HG03457 (cell line): ENCODE measurements around the gene VPS18.

Experiments used
- ATAC-seq: cut with Tn5 transposase; IDR thresholded peaks from one replicate; pipeline ENCODE4 v1.9.1; 2021; ENCODE audit warnings: moderate number of reproducible peaks; ENCODE audit not compliant: unreplicated experiment

Gene VPS18

DNA sequence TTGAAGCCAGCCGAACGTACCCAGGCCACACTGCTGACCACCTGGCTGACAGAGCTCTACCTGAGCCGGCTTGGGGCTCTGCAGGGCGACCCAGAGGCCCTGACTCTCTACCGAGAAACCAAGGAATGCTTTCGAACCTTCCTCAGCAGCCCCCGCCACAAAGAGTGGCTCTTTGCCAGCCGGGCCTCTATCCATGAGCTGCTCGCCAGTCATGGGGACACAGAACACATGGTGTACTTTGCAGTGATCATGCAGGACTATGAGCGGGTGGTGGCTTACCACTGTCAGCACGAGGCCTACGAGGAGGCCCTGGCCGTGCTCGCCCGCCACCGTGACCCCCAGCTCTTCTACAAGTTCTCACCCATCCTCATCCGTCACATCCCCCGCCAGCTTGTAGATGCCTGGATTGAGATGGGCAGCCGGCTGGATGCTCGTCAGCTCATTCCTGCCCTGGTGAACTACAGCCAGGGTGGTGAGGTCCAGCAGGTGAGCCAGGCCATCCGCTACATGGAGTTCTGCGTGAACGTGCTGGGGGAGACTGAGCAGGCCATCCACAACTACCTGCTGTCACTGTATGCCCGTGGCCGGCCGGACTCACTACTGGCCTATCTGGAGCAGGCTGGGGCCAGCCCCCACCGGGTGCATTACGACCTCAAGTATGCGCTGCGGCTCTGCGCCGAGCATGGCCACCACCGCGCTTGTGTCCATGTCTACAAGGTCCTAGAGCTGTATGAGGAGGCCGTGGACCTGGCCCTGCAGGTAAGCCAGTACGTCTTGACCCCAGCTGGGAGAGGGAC lies 6.2 kb downstream of the VPS18 start:
- ATAC-seq = no peak

DNA sequence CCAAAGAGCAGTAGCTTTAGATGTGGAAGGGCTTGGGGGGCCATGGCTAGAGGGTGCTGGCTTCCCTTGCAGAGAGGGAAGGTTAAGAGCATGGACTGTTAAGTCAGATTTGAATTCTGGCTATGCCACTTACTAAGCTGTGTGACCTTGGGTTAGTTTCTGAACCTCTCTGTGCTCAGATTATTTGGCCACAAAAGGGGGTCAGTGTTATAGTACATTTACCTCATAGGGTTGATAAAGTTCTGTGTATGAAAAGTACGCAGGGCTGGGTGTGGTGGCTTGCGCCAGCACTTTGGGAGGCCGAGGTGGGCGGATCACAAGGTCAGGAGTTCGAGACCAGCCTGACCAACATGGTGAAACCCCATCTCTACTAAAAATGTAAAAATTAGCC lies 6.8 kb downstream of the VPS18 start:
- no peak for ATAC-seq

DNA sequence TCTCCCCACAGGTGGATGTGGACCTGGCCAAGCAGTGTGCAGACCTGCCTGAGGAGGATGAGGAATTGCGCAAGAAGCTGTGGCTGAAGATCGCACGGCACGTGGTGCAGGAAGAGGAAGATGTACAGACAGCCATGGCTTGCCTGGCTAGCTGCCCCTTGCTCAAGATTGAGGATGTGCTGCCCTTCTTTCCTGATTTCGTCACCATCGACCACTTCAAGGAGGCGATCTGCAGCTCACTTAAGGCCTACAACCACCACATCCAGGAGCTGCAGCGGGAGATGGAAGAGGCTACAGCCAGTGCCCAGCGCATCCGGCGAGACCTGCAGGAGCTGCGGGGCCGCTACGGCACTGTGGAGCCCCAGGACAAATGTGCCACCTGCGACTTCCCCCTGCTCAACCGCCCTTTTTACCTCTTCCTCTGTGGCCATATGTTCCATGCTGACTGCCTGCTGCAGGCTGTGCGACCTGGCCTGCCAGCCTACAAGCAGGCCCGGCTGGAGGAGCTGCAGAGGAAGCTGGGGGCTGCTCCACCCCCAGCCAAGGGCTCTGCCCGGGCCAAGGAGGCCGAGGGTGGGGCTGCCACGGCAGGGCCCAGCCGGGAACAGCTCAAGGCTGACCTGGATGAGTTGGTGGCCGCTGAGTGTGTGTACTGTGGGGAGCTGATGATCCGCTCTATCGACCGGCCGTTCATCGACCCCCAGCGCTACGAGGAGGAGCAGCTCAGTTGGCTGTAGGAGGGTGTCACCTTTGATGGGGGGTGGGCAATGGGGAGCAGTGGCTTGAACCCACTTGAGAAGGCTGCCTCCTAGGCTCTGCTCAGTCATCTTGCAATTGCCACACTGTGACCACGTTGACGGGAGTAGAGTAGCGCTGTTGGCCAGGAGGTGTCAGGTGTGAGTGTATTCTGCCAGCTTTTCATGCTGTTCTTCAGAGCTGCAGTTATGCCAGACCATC lies 8.6 kb downstream of the VPS18 start:
- ATAC-seq = no peak

DNA sequence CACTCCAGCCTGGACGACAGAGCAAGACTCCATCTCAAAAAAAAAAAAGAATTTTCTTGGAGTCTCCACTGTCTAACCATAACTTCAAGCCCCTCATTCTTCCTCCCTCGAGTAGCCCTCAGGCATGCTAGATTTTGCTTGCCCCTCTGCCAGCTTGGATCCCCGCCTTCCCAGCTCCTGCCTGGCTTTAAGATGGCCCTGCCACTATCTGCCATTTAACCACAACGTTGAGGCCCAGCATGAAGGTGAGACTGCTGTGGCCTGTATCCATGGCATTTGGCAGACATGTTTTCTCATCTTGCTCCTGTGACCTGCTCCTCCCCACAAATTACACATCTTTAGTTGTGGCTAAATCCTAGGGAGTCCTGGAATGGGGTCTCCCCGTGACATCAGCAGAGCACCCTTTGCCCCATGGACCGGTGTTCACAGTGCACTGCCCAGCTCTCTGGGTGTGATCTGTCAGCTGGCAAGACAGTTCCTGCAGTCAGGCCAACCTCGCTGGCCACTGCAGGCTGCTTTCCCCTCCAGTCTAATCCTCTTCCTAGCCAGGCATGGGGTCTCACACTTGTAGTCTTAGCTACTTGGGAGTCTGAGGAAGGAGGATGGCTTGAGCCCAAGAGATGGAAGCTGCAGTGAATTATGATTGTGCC lies 10.4 kb downstream of the VPS18 start:
- no peak for ATAC-seq

DNA sequence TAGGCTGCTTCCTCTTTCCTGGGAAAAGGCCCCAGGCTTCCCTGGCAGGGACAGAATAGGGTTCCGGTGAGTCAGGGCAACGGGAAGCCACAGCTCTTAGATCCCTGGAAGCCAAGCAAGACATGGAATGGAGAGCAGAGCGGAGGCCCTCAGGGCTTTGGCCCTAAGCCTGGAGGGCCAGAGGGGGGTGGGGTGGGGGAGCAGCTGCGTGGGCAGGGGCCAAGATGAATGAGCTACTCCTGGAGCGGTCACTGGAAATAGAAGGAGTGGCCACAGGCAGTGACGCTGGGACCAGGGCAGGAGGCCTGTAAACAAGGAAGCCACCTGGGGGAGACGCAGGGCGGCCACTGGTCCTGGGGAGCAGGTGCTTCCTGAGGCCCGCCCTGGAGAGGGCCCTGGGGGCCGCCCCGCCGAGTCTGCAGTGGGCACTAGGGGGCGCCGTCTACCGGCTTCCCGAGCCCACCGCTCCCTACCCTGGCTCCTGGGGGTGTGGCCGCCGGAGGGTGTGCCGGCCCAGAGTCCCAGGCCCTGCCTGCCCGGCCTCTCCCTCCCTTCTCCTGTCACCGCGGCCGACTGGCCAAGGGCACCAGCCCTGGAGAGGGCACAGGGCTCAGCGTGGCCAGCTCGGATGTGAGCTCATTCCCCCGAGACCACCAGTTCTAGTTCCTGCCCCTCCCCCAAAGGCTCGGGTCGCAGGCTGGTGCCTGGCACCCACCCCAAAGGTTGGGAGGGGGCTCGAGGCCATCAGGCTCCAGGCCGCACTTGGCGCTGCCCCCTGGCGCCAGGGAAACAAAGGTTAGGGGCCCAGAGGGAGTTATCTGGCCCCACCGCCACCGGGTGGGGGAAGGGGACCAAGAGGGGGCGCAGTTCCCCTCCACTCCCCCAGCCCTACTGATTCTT lies 12.1 kb downstream of the VPS18 start:
- peak; percentile 47 for ATAC-seq

DNA sequence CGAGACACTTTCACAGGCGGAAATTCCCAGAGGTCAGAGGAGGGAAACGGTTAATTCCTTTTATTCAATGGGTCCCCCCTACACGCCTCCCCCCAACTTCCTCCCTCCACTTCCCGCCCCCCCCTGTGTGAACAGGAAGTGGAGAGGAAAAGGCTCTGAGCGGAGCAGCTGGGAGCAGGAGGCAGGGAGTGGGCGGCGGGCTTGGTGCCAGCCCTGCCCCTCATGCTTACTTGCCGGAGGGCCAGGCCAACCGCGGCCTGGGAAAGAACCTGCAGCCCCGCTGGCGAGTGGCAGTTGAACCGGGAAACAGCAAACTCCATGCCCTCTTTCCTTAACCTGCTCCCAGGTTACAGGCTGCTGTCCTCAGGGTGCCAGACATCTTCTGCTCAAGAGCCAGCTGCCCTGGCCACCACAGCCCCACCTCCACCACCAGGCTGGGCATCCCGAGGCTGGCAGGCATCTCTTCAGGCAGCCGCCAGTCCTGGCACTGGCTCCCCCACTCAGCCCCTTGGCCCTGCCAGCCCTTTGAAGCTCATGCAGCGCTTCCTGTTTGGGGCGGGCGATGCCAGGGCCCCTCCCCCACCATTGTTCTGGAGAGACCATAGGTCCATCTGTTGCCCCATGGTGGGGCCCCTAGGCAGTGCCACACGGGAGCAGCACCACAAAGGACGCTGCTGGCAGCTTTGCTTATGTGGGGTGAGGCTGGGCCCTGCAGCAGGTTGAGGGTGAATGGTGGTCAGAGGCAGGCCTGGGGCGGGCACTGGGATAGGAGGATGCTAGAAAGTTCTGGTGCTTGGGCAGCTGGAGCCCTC lies 12.9 kb downstream of the VPS18 start:
- ATAC-seq = no peak

DNA sequence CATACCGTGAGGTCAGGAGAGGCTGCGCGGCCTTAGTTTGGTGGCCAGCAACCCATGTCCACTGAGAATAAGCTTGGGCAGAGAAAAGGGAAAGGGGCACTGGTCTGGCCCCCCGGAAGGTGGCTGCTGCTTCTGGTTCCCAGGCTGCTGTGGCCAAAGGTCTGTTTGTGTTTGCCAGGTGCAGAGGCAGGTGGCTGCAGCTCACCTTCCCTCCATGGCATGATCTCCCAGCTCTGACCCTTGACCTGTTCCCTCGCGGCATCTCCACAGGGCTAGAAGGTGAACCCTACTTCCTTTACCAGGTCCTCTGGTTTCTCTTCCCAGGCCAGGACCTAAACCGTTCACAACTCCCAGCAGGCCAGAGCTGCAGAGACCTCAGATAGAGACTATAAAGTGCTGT lies 13.8 kb downstream of the VPS18 start:
- ATAC-seq = no peak

DNA sequence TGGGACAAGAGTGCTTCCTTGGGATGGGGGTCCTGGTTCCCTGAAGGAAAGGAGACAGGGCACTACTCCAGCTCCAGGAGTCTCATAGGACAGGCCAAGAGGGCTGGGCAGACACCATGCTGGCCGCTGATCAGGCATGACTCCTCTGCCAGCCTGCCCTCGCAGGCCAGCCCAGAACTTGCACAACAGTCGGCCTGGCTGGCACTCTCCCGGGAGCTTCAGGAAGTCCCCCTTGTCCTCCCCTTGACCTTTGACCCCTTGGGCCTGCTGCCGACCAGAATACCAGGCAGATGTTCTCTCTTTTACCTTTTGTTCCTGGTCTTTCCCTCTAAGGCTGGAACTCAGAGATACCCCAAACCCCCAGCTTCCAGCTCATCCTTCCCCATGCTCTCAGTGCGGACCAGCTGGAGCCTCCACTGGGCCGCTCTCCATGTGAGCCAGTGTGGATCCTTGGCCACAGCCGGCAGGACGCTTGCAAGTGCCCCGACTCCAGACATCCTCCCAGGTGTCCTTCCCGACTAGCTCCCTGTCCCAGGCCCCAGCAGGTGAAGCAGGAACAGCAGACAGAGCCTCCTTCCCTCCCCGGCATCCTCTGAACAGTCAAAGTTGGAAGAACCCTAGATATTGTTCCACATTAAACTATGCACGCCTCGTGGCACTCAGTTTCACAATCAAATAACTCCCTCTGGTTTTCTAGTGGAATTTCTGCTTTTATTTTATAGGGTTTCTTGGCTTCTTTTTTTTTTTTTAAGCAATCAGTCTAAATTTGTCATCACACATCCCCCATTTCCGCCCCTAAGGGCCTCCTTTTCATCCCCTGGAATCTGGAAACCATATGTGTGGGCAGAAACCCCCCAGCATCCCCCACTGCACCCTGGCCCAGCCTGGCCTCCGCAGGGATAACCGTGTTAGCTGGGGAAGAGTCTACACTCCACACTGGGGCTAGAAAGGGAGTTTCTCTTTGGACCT lies 15.7 kb downstream of the VPS18 start:
- ATAC-seq = no peak

DNA sequence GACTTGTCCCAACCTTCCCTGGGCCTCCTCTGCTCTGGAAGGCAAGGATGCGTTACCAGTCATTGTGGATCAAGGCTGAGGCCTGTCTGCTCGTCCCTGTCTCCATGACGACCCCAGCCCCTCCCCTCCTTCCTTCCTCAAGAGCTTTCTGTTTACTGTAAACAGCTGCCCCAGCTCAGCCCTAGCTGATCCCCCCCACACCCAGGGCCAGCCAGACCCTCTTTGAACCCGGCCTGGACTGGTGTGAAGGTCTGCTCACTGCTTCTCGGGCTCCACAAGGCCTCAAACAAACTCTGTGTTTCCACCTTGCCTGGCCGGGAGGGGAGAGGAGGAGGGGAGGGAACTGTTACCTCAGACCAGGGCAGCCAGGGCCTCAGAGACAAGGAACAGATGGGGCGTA lies 16.9 kb downstream of the VPS18 start:
- ATAC-seq = no peak

DNA sequence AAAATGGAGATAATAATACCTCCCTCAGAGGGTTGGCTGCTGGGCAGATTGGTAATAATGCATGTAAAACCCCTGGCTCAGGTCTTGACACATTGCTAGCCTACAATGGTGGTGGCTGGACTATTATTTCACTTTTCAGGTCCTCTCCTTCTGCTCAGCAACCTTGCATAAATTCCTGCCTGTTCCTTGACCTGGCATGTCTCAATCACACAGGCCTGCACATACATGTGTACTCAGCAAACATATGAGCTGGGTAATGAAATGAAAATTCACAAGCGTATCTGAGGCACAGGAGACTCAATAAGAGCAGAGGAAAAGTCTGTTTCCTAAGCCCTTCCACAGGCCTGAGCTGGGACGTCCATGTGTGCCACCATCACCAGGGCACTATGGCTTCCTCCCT lies 17.4 kb downstream of the VPS18 start:
- ATAC-seq = no peak

DNA sequence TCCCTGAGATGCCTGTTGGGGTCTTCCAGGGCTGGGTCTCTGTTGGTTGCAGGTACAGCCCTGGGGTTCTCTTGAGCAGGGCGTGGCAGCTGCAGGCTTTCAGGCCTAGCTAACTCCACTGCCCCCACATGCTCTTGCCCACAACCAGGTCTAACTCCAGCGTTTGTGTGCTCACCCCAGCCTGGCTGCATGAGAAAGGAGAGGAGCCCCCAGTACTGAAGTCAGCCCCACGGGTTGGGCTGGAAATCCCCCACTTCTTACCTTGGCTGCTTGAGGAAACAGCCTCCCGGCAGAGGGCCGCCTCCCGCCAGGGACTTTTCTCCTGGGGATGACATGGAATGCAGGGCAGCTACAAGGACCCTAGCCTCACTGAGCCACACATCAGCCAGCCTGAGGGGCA lies 18.2 kb downstream of the VPS18 start:
- no peak for ATAC-seq

DNA sequence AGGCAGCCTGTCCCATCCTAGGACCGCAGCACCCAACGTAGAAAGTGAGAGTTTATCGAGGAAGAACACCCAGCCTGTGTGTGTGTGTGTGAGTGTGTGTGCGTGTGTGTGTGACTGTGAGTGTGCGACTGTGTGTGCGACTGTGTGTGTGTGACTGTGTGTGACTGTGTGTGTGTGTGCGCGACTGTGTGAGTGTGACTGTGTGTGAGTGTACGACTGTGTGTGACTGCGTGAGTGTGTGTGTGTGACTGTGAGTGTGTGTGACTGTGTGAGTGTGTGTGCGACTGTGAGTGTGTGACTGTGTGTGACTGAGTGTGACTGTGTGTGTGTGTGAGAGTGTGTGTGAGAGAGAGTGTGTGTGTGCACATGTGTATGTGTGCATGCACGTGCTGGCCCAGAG lies 19.8 kb downstream of the VPS18 start:
- no peak for ATAC-seq

DNA sequence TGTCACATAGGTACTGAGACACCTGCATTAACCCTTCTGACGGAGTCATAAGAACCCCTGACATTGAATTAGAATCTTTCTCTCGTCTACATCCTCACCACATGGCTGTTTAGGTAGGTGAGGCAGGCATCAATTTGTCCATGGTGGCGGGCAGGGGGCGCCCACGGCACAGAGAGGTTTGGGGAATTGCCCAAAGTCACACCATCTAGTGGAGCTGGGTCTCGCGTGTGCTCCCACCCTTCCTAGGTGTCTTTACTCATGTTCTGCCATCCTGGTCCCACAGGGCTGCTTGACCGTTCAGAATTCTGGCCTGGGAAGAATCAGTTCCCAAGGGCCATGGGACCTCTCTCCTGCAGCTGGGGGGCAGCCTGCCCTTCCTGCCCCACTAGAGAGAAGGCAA lies 20.2 kb downstream of the VPS18 start:
- no peak for ATAC-seq

DNA sequence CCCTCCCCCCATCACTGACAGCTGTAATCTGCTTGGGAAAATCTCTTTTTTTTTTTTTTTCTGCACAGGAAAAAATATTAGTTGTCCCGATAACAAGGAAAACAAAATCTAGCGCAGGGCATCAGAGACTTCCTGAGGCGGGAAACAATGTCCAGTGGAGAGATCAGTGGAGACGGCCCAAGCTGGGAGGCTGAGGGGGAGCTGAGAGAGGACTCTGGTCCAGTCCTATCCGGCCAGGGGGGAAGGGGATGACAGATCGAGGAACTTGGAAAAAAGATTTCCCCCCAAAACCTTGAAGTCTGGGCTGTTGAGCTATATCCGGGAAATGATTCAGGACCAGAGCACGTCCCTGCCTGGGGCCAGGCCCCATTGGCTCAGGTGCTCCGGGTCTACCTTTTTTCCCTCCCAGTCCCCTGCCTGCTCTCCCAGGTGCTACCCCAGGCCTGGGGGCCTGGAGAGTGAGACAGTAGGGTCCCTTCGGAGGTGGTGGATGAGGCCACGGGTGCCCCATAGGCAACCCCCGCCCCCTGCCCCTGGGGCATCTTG lies 20.9 kb downstream of the VPS18 start:
- no peak for ATAC-seq

DNA sequence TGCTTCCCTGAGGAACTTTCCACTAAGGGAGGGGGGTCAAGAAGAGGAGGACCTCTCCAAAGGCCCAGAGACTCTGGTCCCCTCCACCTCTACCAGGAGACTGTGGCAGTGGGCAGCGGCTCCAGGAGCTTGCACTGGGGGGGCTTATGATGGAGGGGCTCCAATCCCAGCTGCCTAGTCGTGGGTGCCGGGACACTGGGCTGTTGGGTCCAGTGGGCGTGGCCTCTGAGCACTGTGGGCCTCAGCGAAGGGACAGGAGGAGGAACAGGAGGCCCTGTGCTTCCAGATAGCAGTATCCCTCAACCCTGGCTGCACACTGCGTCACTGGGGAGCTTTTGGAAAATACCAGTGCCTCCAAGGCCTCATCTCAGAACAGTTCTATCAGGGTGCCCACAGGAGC lies 21.4 kb downstream of the VPS18 start:
- ATAC-seq = no peak

DNA sequence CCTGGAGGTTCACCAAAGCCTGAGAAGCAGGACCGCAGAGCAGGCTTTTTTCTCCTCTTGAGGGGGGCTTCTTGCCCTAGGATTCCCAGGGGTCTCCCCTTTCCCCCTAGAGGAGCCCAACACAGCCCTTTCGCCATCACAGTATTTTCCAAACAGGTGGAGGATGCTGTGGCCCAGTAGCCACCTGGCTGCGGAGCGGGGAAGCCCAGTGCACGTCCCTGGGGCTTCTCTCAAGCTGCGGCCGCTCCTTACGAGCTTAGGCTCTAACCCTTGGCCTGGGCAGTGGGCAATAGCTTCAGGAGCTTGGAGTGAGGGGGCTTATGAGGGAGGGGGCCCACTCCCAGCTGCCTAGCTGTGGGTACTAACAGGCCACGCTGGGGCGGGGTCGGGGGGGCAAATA lies 23.3 kb downstream of the VPS18 start:
- no peak for ATAC-seq

DNA sequence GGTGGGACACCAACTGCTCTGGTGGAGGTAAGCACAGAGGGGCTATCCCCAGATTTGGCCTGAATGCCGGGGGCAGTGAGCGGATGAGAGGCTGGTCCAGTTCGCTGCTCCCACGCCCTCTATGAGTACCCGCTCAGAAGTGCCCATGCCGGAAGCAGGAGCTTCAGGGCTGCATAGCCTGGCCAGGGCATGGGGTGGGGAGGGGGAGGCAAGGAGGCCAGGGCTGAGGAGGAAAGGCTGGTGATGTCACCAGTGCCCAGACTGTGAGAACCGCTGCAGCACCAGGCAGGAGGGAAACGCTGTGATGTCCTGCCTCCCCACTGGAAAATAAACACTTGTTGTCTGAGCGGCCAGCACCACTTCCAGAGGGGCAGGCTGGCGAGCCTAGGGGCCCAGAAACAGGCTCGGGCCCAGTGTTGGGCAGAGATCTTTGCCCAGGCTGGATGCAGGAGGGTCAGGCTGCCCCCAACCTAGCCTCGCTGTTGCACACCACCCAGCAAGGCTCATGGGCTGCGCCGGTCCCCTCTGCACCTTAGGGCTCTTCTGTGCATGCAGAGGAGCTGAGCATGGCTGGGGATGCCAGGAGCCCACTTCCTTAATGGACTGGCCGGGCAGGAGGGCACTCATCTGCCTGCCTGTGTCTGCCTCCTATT lies 24.0 kb downstream of the VPS18 start:
- ATAC-seq = no peak
